Embryonic facial prominence (tissue), 1 donor: ENCODE measurements around the gene RNASET2.
"Not testable (repeated sequence)": the region's sequence is repeated elsewhere in the genome, so short reads cannot be mapped to it uniquely, and the experiment has no call there.

Source experiments
- DNase-seq: peaks from one replicate; pipeline ENCODE4 v3.0.0-alpha.2; 2016; ENCODE audit errors: extremely low spot score

RNASET2 gene

DNA sequence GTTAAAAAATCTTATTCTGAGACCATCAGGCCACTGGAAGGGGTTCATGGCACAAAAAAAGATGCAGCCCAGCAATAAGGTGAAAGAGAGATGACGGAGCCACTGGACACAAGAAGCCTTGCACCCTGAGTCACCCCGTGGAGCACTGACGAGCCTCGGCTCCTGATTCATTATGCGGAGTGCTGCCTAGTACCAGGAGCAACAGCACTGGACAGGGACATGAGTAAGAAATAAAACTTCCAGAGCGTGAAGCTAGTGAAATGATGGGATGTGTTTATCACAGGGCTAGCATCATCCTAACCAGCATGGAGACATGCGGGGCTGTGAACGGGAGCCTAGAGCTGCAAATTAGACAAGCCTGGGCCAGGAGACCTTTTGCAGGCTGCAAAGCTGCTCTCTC is 53.3 kb downstream of the RNASET2 start:
- no peak for DNase-seq

- DNase-seq = no peak
Measured at GRCh38 chr6:166902211-166902755, 54.1 kb downstream of the RNASET2 start.

- DNase-seq = no peak
Measured at GRCh38 chr6:166901626-166902025, 54.7 kb downstream of the RNASET2 start.

- DNase-seq = no peak
Measured at GRCh38 chr6:166900956-166901607, 55.3 kb downstream of the RNASET2 start.

DNA sequence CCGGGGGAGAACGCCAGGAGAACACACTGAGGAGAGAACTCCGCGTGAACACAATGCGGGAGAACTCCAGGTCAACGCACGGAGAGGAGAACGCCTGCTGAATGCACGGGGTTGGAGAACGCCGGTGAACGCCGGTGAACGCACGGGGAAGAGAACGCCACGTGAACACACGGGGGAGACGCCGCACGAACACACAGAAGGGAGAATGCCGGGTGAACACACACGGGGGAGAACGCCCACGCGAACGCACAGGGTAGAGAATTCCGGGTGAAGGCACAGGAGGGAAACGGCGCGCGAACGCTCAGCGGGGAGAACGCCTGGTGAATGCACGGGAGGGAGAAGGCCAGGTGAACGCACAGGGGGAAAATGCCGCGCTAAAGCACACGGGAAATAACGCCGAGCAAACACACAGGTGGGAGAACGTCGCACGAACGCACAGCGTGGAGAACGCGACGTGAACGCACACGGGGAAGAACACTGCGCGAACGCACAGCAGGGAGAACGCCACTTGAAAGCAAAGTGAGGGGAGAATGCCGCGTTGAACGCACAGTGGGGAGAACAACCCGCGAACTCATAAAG is 56.1 kb downstream of the RNASET2 start:
- DNase-seq = no peak

- no peak for DNase-seq
Measured at GRCh38 chr6:166898910-166899309, 57.4 kb downstream of the RNASET2 start.

- not testable (repeated sequence) for DNase-seq
Measured at GRCh38 chr6:166894614-166895013, 61.7 kb downstream of the RNASET2 start.

DNA sequence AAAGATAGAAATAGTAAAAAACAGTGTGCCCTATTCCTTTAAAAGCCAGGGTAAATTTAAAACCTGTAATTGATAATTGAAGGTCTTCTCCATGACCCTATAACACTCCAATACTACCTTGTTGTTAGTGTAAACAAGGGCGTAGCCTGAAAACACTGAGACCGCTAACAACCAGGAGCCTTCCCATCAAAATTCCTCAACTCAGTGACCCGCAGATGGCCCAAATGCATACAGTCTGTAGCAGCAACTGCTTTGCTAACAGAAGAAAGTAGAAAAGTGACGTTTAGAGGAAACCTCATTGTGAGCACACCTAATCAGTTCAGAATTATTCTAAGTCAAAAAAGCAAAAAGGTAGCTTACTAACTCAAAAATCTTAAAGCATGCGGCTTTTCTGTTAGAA is 63.9 kb downstream of the RNASET2 start:
- DNase-seq = not testable (repeated sequence)

GRCh38 chr6:166886773-166887172 is 69.6 kb downstream of the RNASET2 start:
- not testable (repeated sequence) for DNase-seq

GRCh38 chr6:166884958-166885357 is 71.4 kb downstream of the RNASET2 start:
- DNase-seq = not testable (repeated sequence)

DNA sequence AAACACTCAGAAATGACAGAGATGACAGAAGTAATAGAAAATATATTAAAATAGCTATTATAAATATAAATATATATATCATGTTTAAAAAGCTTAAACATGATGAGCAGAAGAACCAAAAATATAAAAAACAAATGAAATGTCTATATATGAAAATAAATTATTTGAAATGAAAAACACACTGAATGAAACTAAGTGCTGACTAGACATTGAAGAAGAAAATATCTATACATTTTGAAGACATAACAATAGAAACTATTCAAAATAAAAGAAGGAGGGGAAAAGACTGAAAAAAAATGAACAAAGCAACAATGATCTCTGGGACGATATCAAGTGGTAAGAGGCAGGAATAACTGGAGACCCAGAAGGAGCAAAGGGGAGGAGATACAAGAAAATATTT is 76.8 kb downstream of the RNASET2 start:
- no peak for DNase-seq
